OCI-LY7 (cell line): ENCODE measurements around the gene HBE1.

Experiments
- CTCF ChIP-seq: fragments of 200-600 bp; sonication (generic); conservative IDR thresholded peaks from 2 replicates; pipeline ENCODE4 v1.5.1; 2014; ENCODE audit warnings: mild to moderate bottlenecking, antibody characterized with exemption, low read length, moderate library complexity, mixed read lengths
- EZH2phosphoT487 ChIP-seq: fragments of 200-600 bp; sonication (generic); IDR thresholded peaks from 2 replicates; pipeline ENCODE4 v1.6.1; 2018; ENCODE audit warnings: low read depth, borderline replicate concordance, mild to moderate bottlenecking, mixed run types, antibody characterized with exemption, low read length, moderate library complexity, mixed read lengths

- TF ChIP-seq CTCF, result no peak
- TF ChIP-seq EZH2phosphoT487, result no peak
Measured at GRCh38 chr11:5252192-5252918, 17.4 kb downstream of the HBE1 start.
